Caco-2 (cell line): ENCODE results near the gene SDF2L1. TPM values are rescaled to one million over a fixed set of nuclear protein-coding genes. Genes with fewer than 3 reads are reported as not detected.

ENCODE experiments used
- BruUV-seq: library from RNA; stranded (reverse); fragments of 400-500 nt; replicated peaks from 2 replicates; lab custom pipeline; 2021; lab: Mats Ljungman, UMichigan
- CTCF ChIA-PET: fragments of 300-600 bp; sonication (Branson Sonifier 250); formaldehyde crosslinking; loops from one replicate; lab custom pipeline; 2022; ENCODE audit warnings: antibody characterized with exemption; lab: Charles Lee
- POLR2A ChIA-PET: fragments of 300-600 bp; sonication (Branson Sonifier 250); formaldehyde crosslinking; loops from one replicate; lab custom pipeline; 2022; ENCODE audit warnings: antibody characterized with exemption; lab: Charles Lee
- DNase-seq, 2 experiments: peaks; one replicate each; pipeline versions ENCODE4 v3.0.0 to v3.0.0-alpha.2; 2020 to 2022
- H3K27me3 ChIP-seq: replicated peaks from 2 replicates; pipeline ENCODE4 v1.6.0; 2011; ENCODE audit warnings: low read length; ENCODE audit not compliant: control insufficient read depth, insufficient read depth
- H3K36me3 ChIP-seq: 2 replicates; pipeline ENCODE4 v1.5.1; 2011; ENCODE audit warnings: low read length; ENCODE audit not compliant: control insufficient read depth, insufficient read depth
- H3K4me1 ChIP-seq: fragments of 250-450 bp; sonication (Bioruptor Pico); 2 replicates; pipeline ENCODE4 v1.5.1; 2020; ENCODE audit warnings: mild to moderate bottlenecking
- H3K4me3 ChIP-seq: 2 replicates; pipeline ENCODE4 v1.5.1; 2011; ENCODE audit warnings: low read depth, mild to moderate bottlenecking, control low read depth, low read length
- H3K9me3 ChIP-seq: fragments of 250-450 bp; sonication (Bioruptor Pico); 2 replicates; pipeline ENCODE4 v1.5.1; 2020; ENCODE audit warnings: mild to moderate bottlenecking, moderate library complexity
- H3K27ac Mint-ChIP-seq: one replicate; pipeline ENCODE4 v1.8.0; 2022; ENCODE audit warnings: mixed read lengths; ENCODE audit not compliant: unreplicated experiment
- H3K27me3 Mint-ChIP-seq: one replicate; pipeline ENCODE4 v1.8.0; 2022; ENCODE audit warnings: mixed read lengths; ENCODE audit not compliant: insufficient read depth, unreplicated experiment
- H3K36me3 Mint-ChIP-seq: one replicate; pipeline ENCODE4 v1.8.0; 2022; ENCODE audit warnings: mild to moderate bottlenecking, mixed read lengths; ENCODE audit not compliant: insufficient read depth, unreplicated experiment
- H3K4me1 Mint-ChIP-seq: one replicate; pipeline ENCODE4 v1.8.0; 2022; ENCODE audit warnings: low read depth, mixed read lengths; ENCODE audit not compliant: unreplicated experiment
- H3K4me3 Mint-ChIP-seq: one replicate; pipeline ENCODE4 v1.8.0; 2022; ENCODE audit warnings: mild to moderate bottlenecking, moderate library complexity, mixed read lengths; ENCODE audit not compliant: unreplicated experiment
- H3K9me3 Mint-ChIP-seq: one replicate; pipeline ENCODE4 v1.8.0; 2022; ENCODE audit warnings: mixed read lengths; ENCODE audit not compliant: unreplicated experiment
- intact Hi-C: fragments of 100-400 bp; cut with micrococcal nuclease; formaldehyde crosslinking; loops from one replicate; pipeline ENCODE4 v1.10.0; 2022; ENCODE audit not compliant: unreplicated experiment
- total RNA-seq: library from RNA; stranded (reverse); gene quantifications from 2 replicates; pipeline ENCODE4 v1.2.3, GENCODE V29; 2022
- TF ChIP-seq, protein P1 (sequence below), 2 experiments: fragments of 200-600 bp in 1 of 2; IDR thresholded peaks; 1 replicate in 1 of 2; 2 replicates in 1 of 2; pipeline versions ENCODE4 v1.5.1 to v1.8.0; 2011 to 2022; ENCODE audit warnings: antibody characterized with exemption in 1 of 2, control low read depth in 1 of 2, inconsistent platforms in 1 of 2, low read depth in 1 of 2, low read length in 1 of 2, mild to moderate bottlenecking in 1 of 2, moderate library complexity in 1 of 2; ENCODE audit not compliant: insufficient read depth in 1 of 2, severe bottlenecking in 1 of 2, unreplicated experiment in 1 of 2

SDF2L1 gene
- total RNA-seq, 1 experiment from 2014 or later = 48.5 TPM

DNA sequence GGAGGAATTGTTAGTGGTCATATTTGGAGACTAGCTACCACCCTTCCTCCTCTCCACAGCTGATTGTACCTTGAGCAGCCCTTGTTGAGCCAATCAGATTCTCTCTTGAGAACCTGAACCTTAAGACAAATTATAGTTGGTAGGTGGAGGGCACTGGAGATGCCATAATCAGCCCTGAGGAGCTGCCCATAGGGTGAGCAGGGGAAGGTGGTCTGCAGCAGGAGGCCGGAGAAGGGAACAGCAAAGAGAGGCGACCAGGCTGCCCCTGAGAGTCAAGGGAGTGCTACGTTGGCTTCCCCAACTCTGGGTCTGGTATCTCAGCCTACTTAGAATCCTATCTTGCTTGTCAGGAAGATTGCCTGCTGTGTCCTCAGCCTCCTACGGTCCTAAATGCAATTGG is 2.7 kb upstream of the SDF2L1 start:
- CTCF ChIA-PET = interaction anchor here (2.2 kb wide), 1 partner anchor 10 kb away, joined by 15 read pairs; the partner anchor contains the start of gene YDJC
- POLR2A ChIA-PET = interaction anchor here (1.5 kb wide), 1 partner anchor 10 kb away, joined by 5 read pairs; no protein-coding TSS in a partner anchor
- H3K27me3 ChIP-seq = no peaks in the 10 kb centered on the region
- peaks cover 24% of the 10 kb centered on the region for H3K36me3 Mint-ChIP-seq
- no TSS peak for BruUV-seq
- peaks cover 29% of the 10 kb centered on the region for H3K4me1 ChIP-seq
- H3K27ac Mint-ChIP-seq = no peak overlapping the region
- no peak overlapping the region for H3K4me3 ChIP-seq
- no peaks in the 10 kb centered on the region for H3K9me3 ChIP-seq
- intact Hi-C loops = no loop called here
- no peaks in the 10 kb centered on the region for H3K27me3 Mint-ChIP-seq
- H3K4me1 Mint-ChIP-seq = peaks cover 19% of the 10 kb centered on the region
- no peak overlapping the region for H3K4me3 Mint-ChIP-seq
- no peak for DNase-seq
- no peaks in the 10 kb centered on the region for H3K36me3 ChIP-seq
- H3K9me3 Mint-ChIP-seq = no peaks in the 10 kb centered on the region
- TF ChIP-seq, protein P1, sequence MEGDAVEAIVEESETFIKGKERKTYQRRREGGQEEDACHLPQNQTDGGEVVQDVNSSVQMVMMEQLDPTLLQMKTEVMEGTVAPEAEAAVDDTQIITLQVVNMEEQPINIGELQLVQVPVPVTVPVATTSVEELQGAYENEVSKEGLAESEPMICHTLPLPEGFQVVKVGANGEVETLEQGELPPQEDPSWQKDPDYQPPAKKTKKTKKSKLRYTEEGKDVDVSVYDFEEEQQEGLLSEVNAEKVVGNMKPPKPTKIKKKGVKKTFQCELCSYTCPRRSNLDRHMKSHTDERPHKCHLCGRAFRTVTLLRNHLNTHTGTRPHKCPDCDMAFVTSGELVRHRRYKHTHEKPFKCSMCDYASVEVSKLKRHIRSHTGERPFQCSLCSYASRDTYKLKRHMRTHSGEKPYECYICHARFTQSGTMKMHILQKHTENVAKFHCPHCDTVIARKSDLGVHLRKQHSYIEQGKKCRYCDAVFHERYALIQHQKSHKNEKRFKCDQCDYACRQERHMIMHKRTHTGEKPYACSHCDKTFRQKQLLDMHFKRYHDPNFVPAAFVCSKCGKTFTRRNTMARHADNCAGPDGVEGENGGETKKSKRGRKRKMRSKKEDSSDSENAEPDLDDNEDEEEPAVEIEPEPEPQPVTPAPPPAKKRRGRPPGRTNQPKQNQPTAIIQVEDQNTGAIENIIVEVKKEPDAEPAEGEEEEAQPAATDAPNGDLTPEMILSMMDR (IDR thresholded peaks at IDR 0.05; ENCODE audit: insufficient read depth in 1 of 2, low read depth in 1 of 2, low read length in 1 of 2, severe bottlenecking in 1 of 2, unreplicated experiment in 1 of 2) = no peak

- TF ChIP-seq, protein P1 (IDR thresholded peaks at IDR 0.05; ENCODE audit: insufficient read depth in 1 of 2, low read depth in 1 of 2, low read length in 1 of 2, severe bottlenecking in 1 of 2, unreplicated experiment in 1 of 2) = no peak
- H3K36me3 Mint-ChIP-seq = peaks cover 25% of the 10 kb centered on the region
- Histone ChIP-seq H3K4me3 (no peak overlapping the region), H3K4me1 (peaks cover 29% of the 10 kb centered on the region), H3K27me3 (no peaks in the 10 kb centered on the region), H3K36me3 (no peaks in the 10 kb centered on the region; the same call in 1 of the 2 replicates), H3K9me3 (no peaks in the 10 kb centered on the region)
- H3K27me3 Mint-ChIP-seq = no peaks in the 10 kb centered on the region
- peak overlapping the region; percentile 80 for H3K4me3 Mint-ChIP-seq
- peak overlapping the region; percentile 85 for H3K27ac Mint-ChIP-seq
- DNase-seq = no peak
- H3K9me3 Mint-ChIP-seq = no peaks in the 10 kb centered on the region
- no TSS peak for BruUV-seq
- ChIA-PET CTCF (interaction anchor here (0.7 to 3.3 kb wide), 13 partner anchors 10 to 47 kb away, joined by 3 to 179 read pairs (median 7); partner anchors contain the start of genes CCDC116, PPIL2 and YDJC), POLR2A (interaction anchor here (2.3 to 3.1 kb wide), 3 partner anchors 8 to 11 kb away, joined by 9 to 81 read pairs (median 15); partner anchors contain the start of genes CCDC116 and YDJC)
- intact Hi-C loops = loop anchor here (1.0 kb wide), 1 partner anchor 11 kb away; the partner anchor contains the start of gene YDJC
- peaks cover 19% of the 10 kb centered on the region for H3K4me1 Mint-ChIP-seq
Observed at GRCh38 chr22:21640810-21641209, 1.3 kb upstream of the SDF2L1 start.

DNA sequence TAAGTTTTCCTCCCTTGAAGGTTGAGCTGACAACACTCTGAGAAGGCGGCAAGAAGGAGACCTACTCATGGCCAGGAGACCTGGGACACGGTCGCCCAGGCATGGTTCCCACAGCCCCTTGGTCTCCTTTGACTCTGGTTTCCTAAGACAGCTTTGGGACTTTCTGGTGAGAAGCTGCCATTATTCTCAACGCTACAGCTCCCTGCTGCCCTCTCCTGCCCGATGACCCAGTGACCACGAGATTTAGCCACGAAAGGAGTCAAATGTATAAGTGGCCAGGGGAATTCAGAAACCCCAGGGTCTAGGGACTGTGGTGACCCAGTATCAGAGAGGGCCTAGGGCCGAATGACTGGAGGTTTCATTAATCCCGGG is 699 bp upstream of the SDF2L1 start:
- TSS peak; percentile 87 for BruUV-seq
- Histone ChIP-seq H3K4me3 (peak overlapping the region; percentile 62), H3K9me3 (no peaks in the 10 kb centered on the region), H3K36me3 (no peaks in the 10 kb centered on the region; the same call in 1 of the 2 replicates), H3K4me1 (peaks cover 29% of the 10 kb centered on the region), H3K27me3 (no peaks in the 10 kb centered on the region)
- intact Hi-C loops = loop anchor here (1.0 kb wide), 1 partner anchor 11 kb away; the partner anchor contains the start of gene YDJC
- CTCF ChIA-PET = interaction anchor here (0.5 to 3.3 kb wide), 14 partner anchors 11 to 48 kb away, joined by 3 to 179 read pairs (median 6); partner anchors contain the start of genes CCDC116, PPIL2 and YDJC
- peak; percentile 69 to 71 for DNase-seq
- H3K36me3 Mint-ChIP-seq = peaks cover 31% of the 10 kb centered on the region
- no peaks in the 10 kb centered on the region for H3K27me3 Mint-ChIP-seq
- H3K4me1 Mint-ChIP-seq = peaks cover 19% of the 10 kb centered on the region
- TF ChIP-seq, protein P1 (IDR thresholded peaks at IDR 0.05; ENCODE audit: insufficient read depth in 1 of 2, low read depth in 1 of 2, low read length in 1 of 2, severe bottlenecking in 1 of 2, unreplicated experiment in 1 of 2) = peak; percentile 50 to 74
- H3K4me3 Mint-ChIP-seq = peak overlapping the region; percentile 80
- no peaks in the 10 kb centered on the region for H3K9me3 Mint-ChIP-seq
- peak overlapping the region; percentile 85 for H3K27ac Mint-ChIP-seq
- POLR2A ChIA-PET = interaction anchor here (2.3 to 3.1 kb wide), 3 partner anchors 8 to 12 kb away, joined by 9 to 81 read pairs (median 15); partner anchors contain the start of genes CCDC116 and YDJC
